H9 (cell line): ENCODE measurements around the gene PIGK. TPM values are rescaled to one million over a fixed set of nuclear protein-coding genes. Genes with fewer than 3 reads are reported as not detected.

Experiments
- DNase-seq: peaks from one replicate; pipeline ENCODE4 v3.0.0-alpha.2; 2017
- H2AFZ ChIP-seq: one replicate; pipeline ENCODE4 v1.6.1; 2013; ENCODE audit warnings: mild to moderate bottlenecking, low read length, control low read depth, moderate library complexity
- H2AK5ac ChIP-seq: 2 replicates; pipeline ENCODE4 v1.6.1; 2013; ENCODE audit warnings: low read length, control low read depth, mixed read lengths; ENCODE audit not compliant: insufficient read length
- H2BK120ac ChIP-seq: one replicate; pipeline ENCODE4 v1.6.1; 2013; ENCODE audit warnings: low read depth, mild to moderate bottlenecking, low read length, control low read depth, inconsistent platforms; ENCODE audit not compliant: poor library complexity, severe bottlenecking
- H2BK12ac ChIP-seq: 2 replicates; pipeline ENCODE4 v1.6.1; 2013; ENCODE audit warnings: low read length, control low read depth, mixed read lengths, low read depth; ENCODE audit not compliant: insufficient read length
- H2BK15ac ChIP-seq: 2 replicates; pipeline ENCODE4 v1.6.1; 2013; ENCODE audit warnings: low read depth, low read length, control low read depth
- H2BK20ac ChIP-seq: one replicate; pipeline ENCODE4 v1.6.1; 2013; ENCODE audit warnings: low read depth, mild to moderate bottlenecking, low read length, control low read depth, inconsistent platforms; ENCODE audit not compliant: poor library complexity, severe bottlenecking
- H2BK5ac ChIP-seq: 2 replicates; pipeline ENCODE4 v1.6.1; 2013; ENCODE audit warnings: low read length, control low read depth, mixed read lengths; ENCODE audit not compliant: insufficient read length
- H3K14ac ChIP-seq: 2 replicates; pipeline ENCODE4 v1.6.1; 2013; ENCODE audit warnings: low read length, control low read depth; ENCODE audit not compliant: insufficient read depth
- H3K18ac ChIP-seq: 2 replicates; pipeline ENCODE4 v1.6.1; 2013; ENCODE audit warnings: low read depth, mild to moderate bottlenecking, mixed read lengths, low read length, control low read depth; ENCODE audit not compliant: insufficient read length
- H3K23ac ChIP-seq: 2 replicates; pipeline ENCODE4 v1.6.1; 2013; ENCODE audit warnings: low read length, control low read depth, mixed read lengths, low read depth; ENCODE audit not compliant: insufficient read length
- H3K23me2 ChIP-seq: 2 replicates; pipeline ENCODE4 v1.6.1; 2013; ENCODE audit warnings: low read depth, mild to moderate bottlenecking, mixed read lengths, low read length, control low read depth; ENCODE audit not compliant: insufficient read length, poor library complexity, severe bottlenecking
- H3K27ac ChIP-seq: 2 replicates; pipeline ENCODE4 v1.5.1; 2013; ENCODE audit warnings: low read length, control low read depth, mixed read lengths, low read depth; ENCODE audit not compliant: insufficient read length
- H3K27me3 ChIP-seq: 2 replicates; pipeline ENCODE4 v1.6.1; 2013; ENCODE audit warnings: low read length, control low read depth, inconsistent platforms; ENCODE audit not compliant: insufficient read depth
- H3K4ac ChIP-seq: 2 replicates; pipeline ENCODE4 v1.6.1; 2013; ENCODE audit warnings: low read depth, mild to moderate bottlenecking, control low read depth, inconsistent platforms, low read length, moderate library complexity
- H3K4me1 ChIP-seq: 2 replicates; pipeline ENCODE4 v1.6.1; 2013; ENCODE audit warnings: low read length, control low read depth, inconsistent platforms; ENCODE audit not compliant: insufficient read depth
- H3K4me2 ChIP-seq: 2 replicates; pipeline ENCODE4 v1.6.1; 2013; ENCODE audit warnings: low read length, control low read depth, mixed read lengths; ENCODE audit not compliant: insufficient read length, insufficient read depth
- H3K56ac ChIP-seq: 2 replicates; pipeline ENCODE4 v1.6.1; 2013; ENCODE audit warnings: low read depth, mild to moderate bottlenecking, mixed read lengths, low read length, control low read depth; ENCODE audit not compliant: insufficient read length
- H3K79me1 ChIP-seq: 2 replicates; pipeline ENCODE4 v1.6.1; 2013; ENCODE audit warnings: low read depth, mild to moderate bottlenecking, moderate library complexity, low read length, control low read depth, inconsistent platforms; ENCODE audit not compliant: insufficient read depth, poor library complexity, severe bottlenecking
- H3K79me2 ChIP-seq: 2 replicates; pipeline ENCODE4 v1.6.1; 2013; ENCODE audit warnings: low read length, control low read depth, inconsistent platforms; ENCODE audit not compliant: insufficient read depth
- H3K9ac ChIP-seq: 2 replicates; pipeline ENCODE4 v1.6.1; 2013; ENCODE audit warnings: low read length, control low read depth, mixed read lengths; ENCODE audit not compliant: insufficient read length; ENCODE audit errors: extremely low read depth
- H3K9me3 ChIP-seq: one replicate; pipeline ENCODE4 v1.6.1; 2013; ENCODE audit warnings: low read depth, low read length, inconsistent platforms; ENCODE audit not compliant: control insufficient read depth
- H3T11ph ChIP-seq: one replicate; pipeline ENCODE4 v1.6.1; 2013; ENCODE audit warnings: mild to moderate bottlenecking, low read length, control low read depth, inconsistent platforms
- H4K20me1 ChIP-seq: one replicate; pipeline ENCODE4 v1.6.1; 2013; ENCODE audit not compliant: control insufficient read depth, insufficient read length, insufficient read depth
- H4K5ac ChIP-seq: 2 replicates; pipeline ENCODE4 v1.6.1; 2013; ENCODE audit warnings: low read depth, mild to moderate bottlenecking, mixed read lengths, low read length, control low read depth; ENCODE audit not compliant: insufficient read length
- H4K8ac ChIP-seq: replicated peaks from 2 replicates; pipeline ENCODE4 v1.6.1; 2013; ENCODE audit warnings: low read length, control low read depth, mixed read lengths, low read depth; ENCODE audit not compliant: insufficient read length
- H4K91ac ChIP-seq: 2 replicates; pipeline ENCODE4 v1.6.1; 2013; ENCODE audit warnings: low read depth, mild to moderate bottlenecking, moderate library complexity, mixed read lengths, low read length, control low read depth; ENCODE audit not compliant: insufficient read length
- H3K27ac Mint-ChIP-seq, 3 experiments: 2 replicates in 2 of 3; 3 replicates in 1 of 3; pipeline ENCODE4 v1.8.0; 2020 to 2021; ENCODE audit warnings: mixed read lengths in 3 of 3, mild to moderate bottlenecking in 1 of 3, moderate library complexity in 1 of 3
- H3K27me3 Mint-ChIP-seq: 2 replicates; pipeline ENCODE4 v1.8.0; 2021; ENCODE audit warnings: low read depth, mild to moderate bottlenecking, moderate library complexity, mixed read lengths
- H3K36me3 Mint-ChIP-seq, 3 experiments: 2 replicates in 2 of 3; 3 replicates in 1 of 3; pipeline ENCODE4 v1.8.0; 2020 to 2021; ENCODE audit warnings: low read depth in 3 of 3, mixed read lengths in 3 of 3; ENCODE audit not compliant: insufficient read depth in 1 of 3
- H3K4me1 Mint-ChIP-seq, 2 experiments: 2 replicates each; pipeline ENCODE4 v1.8.0; 2020; ENCODE audit warnings: mixed read lengths in 2 of 2
- H3K4me3 Mint-ChIP-seq, 2 experiments: 2 replicates in 1 of 2; 3 replicates in 1 of 2; pipeline ENCODE4 v1.8.0; 2020 to 2021; ENCODE audit warnings: mild to moderate bottlenecking in 2 of 2, mixed read lengths in 2 of 2, moderate library complexity in 1 of 2
- H3K9me3 Mint-ChIP-seq, 2 experiments: 2 replicates in 1 of 2; 3 replicates in 1 of 2; pipeline ENCODE4 v1.8.0; 2020; ENCODE audit warnings: mild to moderate bottlenecking in 2 of 2, mixed read lengths in 2 of 2, moderate library complexity in 1 of 2
- CTCF ChIP-seq: fragments of 200-600 bp; sonication (generic); conservative IDR thresholded peaks from 3 replicates; pipeline ENCODE4 v1.8.0; 2021; ENCODE audit warnings: antibody characterized with exemption, mild to moderate bottlenecking
- WGBS: extraction: QIAGEN DNeasy Blood & Tissue Kit; methylation state at CpG from one replicate; pipeline ENCODE4 v1.1.7; 2013; ENCODE audit warnings: missing lambda C conversion rate, low lambda C conversion rate, mixed read lengths; ENCODE audit not compliant: insufficient read length; ENCODE audit errors: extremely low coverage; 5-methylcytosine and 5-hydroxymethylcytosine counted together
- total RNA-seq: library from RNA; stranded (reverse); gene quantifications from 2 replicates; pipeline ENCODE4 v1.2.1, GENCODE V29; 2021

The PIGK gene
- total RNA-seq, 1 experiment from 2014 or later = 22.1 TPM

DNA sequence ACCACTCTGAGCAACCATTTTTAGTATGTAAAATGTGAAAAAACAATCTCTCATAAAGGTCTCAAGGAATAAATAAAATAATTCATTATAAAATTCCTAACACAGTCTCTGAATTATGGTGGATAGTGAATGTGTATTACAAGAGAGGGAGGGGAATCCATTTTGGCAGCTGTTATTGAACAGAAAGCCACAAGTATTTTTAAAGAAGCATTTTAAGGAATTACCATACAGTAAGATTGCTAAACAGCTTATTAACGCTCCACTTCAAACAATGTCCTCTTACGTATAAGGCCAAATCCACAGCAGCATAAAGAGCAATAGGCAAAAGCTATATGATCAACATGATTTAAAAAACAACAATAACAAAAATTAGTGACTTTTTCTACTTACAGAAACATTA lies 18.4 kb downstream of the PIGK start:
- Histone ChIP-seq H3K4me2 (no peak overlapping the region), H3T11ph (no peak overlapping the region)

More for the DNA sequence above, 18.4 kb downstream of the PIGK start:
- Mint-ChIP-seq H3K9me3 (peaks cover 7 to 11% of the 10 kb centered on the region in 2 experiments), H3K27me3 (no peaks in the 10 kb centered on the region), H3K4me3 (no peak overlapping the region), H3K36me3 (peaks cover 17 to 26% (median 23%) of the 10 kb centered on the region in 3 experiments; a peak in 6 of 7 replicates), H3K27ac (no peak overlapping the region; a peak in 1 of 7 replicates), H3K4me1 (no peaks in the 10 kb centered on the region)
- H3K27me3 ChIP-seq = no peaks in the 10 kb centered on the region
- WGBS = no CpG with 5 or more reads among the region's 2 CpGs
- H3K79me2 ChIP-seq = no peaks in the 10 kb centered on the region
- H3K56ac ChIP-seq = no peak overlapping the region
- DNase-seq = no peak
- H3K23me2 ChIP-seq = no peaks in the 10 kb centered on the region
- no peak overlapping the region for H2BK15ac ChIP-seq
- H3K9me3 ChIP-seq = no peaks in the 10 kb centered on the region
- no peak overlapping the region for H4K5ac ChIP-seq
- H3K18ac ChIP-seq = no peak overlapping the region
- no peak overlapping the region for H4K91ac ChIP-seq
- no peak overlapping the region for H3K9ac ChIP-seq
- no peak for TF ChIP-seq CTCF
- H3K27ac ChIP-seq = no peak overlapping the region
- H3K79me1 ChIP-seq = no peaks in the 10 kb centered on the region
- no peak overlapping the region for H2BK5ac ChIP-seq
- no peak overlapping the region for H2BK120ac ChIP-seq
- H3K4me1 ChIP-seq = no peaks in the 10 kb centered on the region
- H3K23ac ChIP-seq = no peak overlapping the region
- no peak overlapping the region for H2AFZ ChIP-seq
- H4K20me1 ChIP-seq = no peaks in the 10 kb centered on the region
- H3K4ac ChIP-seq = no peak overlapping the region
- no peak overlapping the region for H2BK20ac ChIP-seq
- H2AK5ac ChIP-seq = no peak overlapping the region
- no peak overlapping the region for H4K8ac ChIP-seq
- no peak overlapping the region for H3K14ac ChIP-seq
- no peak overlapping the region for H2BK12ac ChIP-seq
